SK-N-SH (cell line): ENCODE results near the gene TRPM1. TPM values are rescaled to one million over a fixed set of nuclear protein-coding genes. Genes with fewer than 3 reads are reported as not detected.
"Not testable (repeated sequence)": the region's sequence is repeated elsewhere in the genome, so short reads cannot be mapped to it uniquely, and the experiment has no call there.

Experiments used
- CTCF ChIA-PET: fragments of 300-600, 350-600 bp; formaldehyde crosslinking; extraction: SDS; loops from one replicate; lab custom pipeline; 2021; lab: Yijun Ruan, JAX
- POLR2A ChIA-PET: fragments of 350-600 bp; sonication (Branson Sonifier 250); formaldehyde crosslinking; extraction: SDS; loops from one replicate; lab custom pipeline; 2020; ENCODE audit warnings: antibody characterized with exemption, inconsistent platforms; lab: Yijun Ruan, JAX
- DNase-seq: peaks from one replicate; pipeline ENCODE4 v3.0.0; 2012
- H2AFZ ChIP-seq: fragments of 200-600 bp; sonication (generic); 2 replicates; pipeline ENCODE4 v1.8.1; 2016; ENCODE audit warnings: antibody characterized with exemption, mild to moderate bottlenecking, low read depth
- H3F3A ChIP-seq: fragments of 200-600 bp; sonication (generic); replicated peaks from 2 replicates; pipeline ENCODE3; 2016; ENCODE audit warnings: antibody characterized with exemption, mild to moderate bottlenecking; ENCODE audit not compliant: insufficient read depth
- H3K27ac ChIP-seq, 2 experiments: fragments of 200-500 bp in 1 of 2; fragments of 200-600 bp in 1 of 2; sonication (Bioruptor generic) in 1 of 2; sonication (generic), shearing (Covaris generic) in 1 of 2; 2 replicates each; pipeline versions ENCODE4 v1.5.1 to v1.6.1; 2014 to 2016; ENCODE audit warnings: low read depth in 2 of 2, inconsistent platforms in 1 of 2, low read length in 1 of 2, mild to moderate bottlenecking in 1 of 2, mixed read lengths in 1 of 2
- H3K27me3 ChIP-seq: fragments of 200-600 bp; sonication (generic), shearing (Covaris generic); 2 replicates; pipeline ENCODE4 v1.6.1; 2016; ENCODE audit warnings: mixed run types; ENCODE audit not compliant: insufficient read depth
- H3K36me3 ChIP-seq, 2 experiments: fragments of 200-500 bp in 1 of 2; fragments of 200-600 bp in 1 of 2; sonication (Bioruptor generic) in 1 of 2; sonication (generic) in 1 of 2; replicated peaks in 1 of 2; 2 replicates each; pipeline versions ENCODE3 to v1.5.1; 2014 to 2016; ENCODE audit warnings: low read length in 1 of 2, mild to moderate bottlenecking in 1 of 2; ENCODE audit not compliant: insufficient read depth in 2 of 2, control insufficient read depth in 1 of 2
- H3K4me1 ChIP-seq, 2 experiments: fragments of 200-500 bp in 1 of 2; fragments of 200-600 bp in 1 of 2; sonication (Bioruptor generic) in 1 of 2; sonication (generic), shearing (Covaris generic) in 1 of 2; 2 replicates each; pipeline versions ENCODE4 v1.5.1 to v1.6.1; 2014 to 2016; ENCODE audit warnings: low read depth in 1 of 2, low read length in 1 of 2, mixed run types in 1 of 2; ENCODE audit not compliant: insufficient read depth in 2 of 2, control insufficient read depth in 1 of 2
- H3K4me2 ChIP-seq: fragments of 200-600 bp; sonication (generic), shearing (Covaris generic); 2 replicates; pipeline ENCODE4 v1.6.1; 2017; ENCODE audit warnings: mixed run types
- H3K4me3 ChIP-seq, 2 experiments: fragments of 200-500 bp in 1 of 2; fragments of 200-600 bp in 1 of 2; sonication (Bioruptor generic) in 1 of 2; sonication (generic), shearing (Covaris generic) in 1 of 2; 2 replicates each; pipeline versions ENCODE4 v1.5.1 to v1.8.1; 2014 to 2016; ENCODE audit warnings: low read depth in 2 of 2, inconsistent platforms in 1 of 2, low read length in 1 of 2, mild to moderate bottlenecking in 1 of 2, mixed read lengths in 1 of 2, moderate library complexity in 1 of 2
- H3K79me2 ChIP-seq: fragments of 200-600 bp; sonication (generic); 2 replicates; pipeline ENCODE4 v1.8.1; 2017; ENCODE audit warnings: mild to moderate bottlenecking; ENCODE audit not compliant: insufficient read depth
- H3K9ac ChIP-seq: fragments of 200-600 bp; sonication (generic); 2 replicates; pipeline ENCODE4 v1.6.1; 2017; ENCODE audit warnings: mixed run types
- H3K9me2 ChIP-seq: fragments of 200-600 bp; sonication (generic); 2 replicates; pipeline ENCODE4 v1.6.1; 2017; ENCODE audit warnings: mixed run types
- H3K9me3 ChIP-seq: fragments of 200-600 bp; sonication (generic); 2 replicates; pipeline ENCODE4 v1.6.1; 2017; ENCODE audit warnings: mixed run types, mild to moderate bottlenecking, moderate library complexity
- H4K20me1 ChIP-seq: fragments of 200-600 bp; sonication (generic); 2 replicates; pipeline ENCODE4 v1.6.1; 2017; ENCODE audit warnings: mild to moderate bottlenecking, mixed run types; ENCODE audit not compliant: insufficient read depth
- FOSL2 ChIP-seq: IDR thresholded peaks from 2 replicates; pipeline ENCODE4 v1.4.0; 2012; ENCODE audit warnings: low read depth, mild to moderate bottlenecking, moderate library complexity, borderline replicate concordance
- FOXM1 ChIP-seq: IDR thresholded peaks from 2 replicates; pipeline ENCODE4 v1.4.0; 2012; ENCODE audit warnings: low read depth, mild to moderate bottlenecking
- GATA2 ChIP-seq: sonication (generic); formaldehyde crosslinking; IDR thresholded peaks from 2 replicates; pipeline ENCODE4 v1.5.0; 2020; ENCODE audit warnings: mild to moderate bottlenecking, missing genetic modification reagents
- JUND ChIP-seq: IDR thresholded peaks from 2 replicates; pipeline ENCODE4 v1.4.0; 2012
- MXI1 ChIP-seq: IDR thresholded peaks from 2 replicates; pipeline ENCODE4 v1.6.1; 2012; ENCODE audit warnings: mild to moderate bottlenecking, low read depth, low read length, improper control_type of control experiment
- POLR2AphosphoS5 ChIP-seq: IDR thresholded peaks from 2 replicates; pipeline ENCODE4 v1.6.1; 2012; ENCODE audit warnings: low read depth, low read length
- RFX5 ChIP-seq: IDR thresholded peaks from 2 replicates; pipeline ENCODE4 v1.6.1; 2012; ENCODE audit warnings: mild to moderate bottlenecking, improper control_type of control experiment, low read length
- SMC3 ChIP-seq: IDR thresholded peaks from 2 replicates; pipeline ENCODE4 v1.6.1; 2012; ENCODE audit warnings: low read depth, low read length, improper control_type of control experiment
- TCF12 ChIP-seq: IDR thresholded peaks from 2 replicates; pipeline ENCODE4 v1.4.0; 2012
- TEAD4 ChIP-seq: IDR thresholded peaks from 2 replicates; pipeline ENCODE4 v1.4.0; 2012; ENCODE audit warnings: mild to moderate bottlenecking, borderline replicate concordance; ENCODE audit not compliant: insufficient read depth
- WGBS: methylation state at CpG from one replicate; pipeline ENCODE4 v1.1.6; 2017; ENCODE audit warnings: low lambda C conversion rate; 5-methylcytosine and 5-hydroxymethylcytosine counted together
- polyA plus RNA-seq, 3 experiments: library from polyadenylated mRNA; depleted of rRNA; stranded (reverse); fragments of >200 nt; gene quantifications; 2 replicates each; pipeline ENCODE4 v1.2.3, GENCODE V29; 2012
- TF ChIP-seq, protein P1 (sequence below): IDR thresholded peaks from 2 replicates; pipeline ENCODE4 v1.4.0; 2012; ENCODE audit warnings: low read depth
- TF ChIP-seq, protein P2 (sequence below): fragments of 150-350 bp; IDR thresholded peaks from 2 replicates; pipeline ENCODE4 v1.6.1; 2017; ENCODE audit warnings: antibody characterized with exemption, low read length, low read depth, borderline replicate concordance
- TF ChIP-seq, protein P3 (sequence below): IDR thresholded peaks from 2 replicates; pipeline ENCODE4 v1.4.0; 2012; ENCODE audit warnings: low read depth, borderline replicate concordance

The TRPM1 gene
- polyA plus RNA-seq, 1 of the 3 experiments (the other 2 are of a cell fraction) = not detected

DNA sequence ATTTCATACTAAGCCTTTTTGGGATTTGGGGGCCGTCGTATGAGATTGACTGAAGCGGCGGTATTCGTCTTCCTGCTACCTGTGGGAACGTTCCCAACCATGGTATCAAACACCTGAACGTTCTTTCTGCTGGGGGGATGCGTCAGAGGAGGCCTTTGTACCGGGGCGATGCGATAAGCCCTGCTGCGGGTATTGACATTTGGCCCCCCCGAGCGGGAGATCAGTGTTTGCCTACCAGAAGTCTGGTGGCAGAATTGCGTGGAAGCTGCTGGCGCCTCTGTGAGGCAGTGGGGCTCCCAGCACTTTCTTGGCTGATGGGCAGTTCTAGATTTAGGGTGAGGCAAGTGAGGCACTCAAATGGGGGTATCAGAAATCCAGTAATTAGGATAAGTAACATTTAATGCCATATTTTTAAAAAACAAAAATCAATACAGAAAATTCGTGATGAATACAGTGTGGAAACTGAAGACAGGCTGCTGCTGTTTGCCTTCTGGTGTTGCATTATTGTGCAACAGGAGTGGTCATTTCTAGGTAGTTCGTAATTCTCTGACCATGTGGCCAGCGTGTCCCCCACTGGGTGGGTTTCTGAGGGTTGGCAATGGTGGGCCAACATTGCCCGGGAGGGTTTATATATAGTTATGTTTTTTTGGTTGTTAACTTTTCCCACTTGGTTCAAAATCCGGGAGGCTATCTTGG lies 12.7 kb downstream of the TRPM1 start:
- H3K9me3 ChIP-seq = no peaks in the 10 kb centered on the region
- H3K4me3 ChIP-seq = no peak overlapping the region
- ChIA-PET POLR2A (no interaction called here), CTCF (interaction anchor here (0.6 kb wide), 1 partner anchor 40 kb away, joined by 3 read pairs; no protein-coding TSS in a partner anchor)
- H3K9ac ChIP-seq = no peak overlapping the region
- H3K4me2 ChIP-seq = no peak overlapping the region
- peaks cover 0 to under 1% of the 10 kb centered on the region in 2 experiments; a peak in 1 of 4 replicates for H3K4me1 ChIP-seq
- no peak for DNase-seq
- no peaks in the 10 kb centered on the region for H4K20me1 ChIP-seq
- H3K27me3 ChIP-seq = no peaks in the 10 kb centered on the region
- 81% methylated on average over 21 of the region's 21 CpGs for WGBS
- no peaks in the 10 kb centered on the region for H3F3A ChIP-seq
- H3K27ac ChIP-seq = no peak overlapping the region
- no peak overlapping the region for H2AFZ ChIP-seq
- no peak for TF ChIP-seq GATA2 (CRISPR knock-in tag)
- TF ChIP-seq, protein P1, sequence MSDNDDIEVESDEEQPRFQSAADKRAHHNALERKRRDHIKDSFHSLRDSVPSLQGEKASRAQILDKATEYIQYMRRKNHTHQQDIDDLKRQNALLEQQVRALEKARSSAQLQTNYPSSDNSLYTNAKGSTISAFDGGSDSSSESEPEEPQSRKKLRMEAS = no peak
- TF ChIP-seq, protein P2, sequence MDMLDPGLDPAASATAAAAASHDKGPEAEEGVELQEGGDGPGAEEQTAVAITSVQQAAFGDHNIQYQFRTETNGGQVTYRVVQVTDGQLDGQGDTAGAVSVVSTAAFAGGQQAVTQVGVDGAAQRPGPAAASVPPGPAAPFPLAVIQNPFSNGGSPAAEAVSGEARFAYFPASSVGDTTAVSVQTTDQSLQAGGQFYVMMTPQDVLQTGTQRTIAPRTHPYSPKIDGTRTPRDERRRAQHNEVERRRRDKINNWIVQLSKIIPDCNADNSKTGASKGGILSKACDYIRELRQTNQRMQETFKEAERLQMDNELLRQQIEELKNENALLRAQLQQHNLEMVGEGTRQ = no peak
- TF ChIP-seq RFX5 = no peak
- TF ChIP-seq TCF12 = no peak
- no peak for TF ChIP-seq JUND
- H3K79me2 ChIP-seq = no peaks in the 10 kb centered on the region
- H3K9me2 ChIP-seq = no peaks in the 10 kb centered on the region
- no peaks in the 10 kb centered on the region for H3K36me3 ChIP-seq

DNA sequence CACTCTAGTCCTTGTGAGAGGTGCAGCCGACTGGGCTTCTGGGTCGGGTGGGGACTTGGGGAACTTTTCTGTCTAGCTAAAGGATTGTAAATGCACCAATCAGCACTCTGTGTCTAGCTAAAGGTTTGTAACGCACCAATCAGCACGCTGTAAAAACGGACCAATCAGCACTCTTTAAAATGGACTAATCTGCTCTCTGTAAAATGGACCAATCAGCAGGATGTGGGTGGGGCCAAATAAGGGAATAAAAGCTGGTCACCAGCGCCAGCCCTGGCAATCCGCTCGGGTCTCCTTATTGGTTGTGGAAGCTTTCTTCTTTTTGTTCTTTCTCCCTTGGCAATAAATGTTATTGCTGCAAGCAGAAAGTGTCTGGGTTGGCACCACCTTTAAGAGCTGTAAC lies 13.5 kb downstream of the TRPM1 start:
- WGBS = 70% methylated on average over 8 of the region's 8 CpGs
- H3K4me2 ChIP-seq, H3K27me3 ChIP-seq, H3K36me3 ChIP-seq, H3K4me1 ChIP-seq, H3K27ac ChIP-seq, H3F3A ChIP-seq, H3K9me3 ChIP-seq, H3K4me3 ChIP-seq, H3K9ac ChIP-seq, H2AFZ ChIP-seq, H3K9me2 ChIP-seq, H4K20me1 ChIP-seq, POLR2A ChIA-PET, H3K79me2 ChIP-seq, DNase-seq: not testable (repeated sequence)
- CTCF ChIA-PET = interaction anchor here (0.6 to 1.2 kb wide), 3 partner anchors 41 to 74 kb away, joined by 3 read pairs; no protein-coding TSS in a partner anchor

DNA sequence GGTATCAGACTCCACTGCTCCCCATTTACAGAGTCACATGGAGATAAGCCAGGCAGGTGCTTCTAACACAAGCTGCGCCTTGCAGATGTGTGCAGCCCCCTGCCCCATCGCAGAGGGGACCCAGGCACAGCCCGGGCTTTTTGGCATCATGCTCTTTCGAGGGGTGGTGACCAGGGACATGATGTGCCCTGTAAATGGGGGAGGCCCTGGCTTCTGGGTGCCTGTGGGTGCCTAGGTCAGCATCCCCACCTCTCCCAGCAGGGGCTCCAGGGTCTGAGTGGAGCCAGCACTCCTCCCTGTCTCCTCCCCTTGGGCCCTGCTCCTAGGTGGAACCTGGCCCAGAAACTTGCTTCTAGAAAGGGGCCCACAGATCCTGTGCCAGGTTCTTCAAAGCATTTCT lies 15.2 kb downstream of the TRPM1 start:
- Histone ChIP-seq H3K4me1 (peaks cover 0 to 18% of the 10 kb centered on the region in 2 experiments; a peak in 1 of 4 replicates), H3K79me2 (no peaks in the 10 kb centered on the region), H3K9ac (no peak overlapping the region), H3K9me3 (no peaks in the 10 kb centered on the region), H3K36me3 (no peaks in the 10 kb centered on the region), H3F3A (no peaks in the 10 kb centered on the region), H2AFZ (no peak overlapping the region), H3K27me3 (no peaks in the 10 kb centered on the region), H3K9me2 (no peaks in the 10 kb centered on the region), H3K27ac (no peak overlapping the region), H3K4me3 (no peak overlapping the region), H4K20me1 (no peaks in the 10 kb centered on the region), H3K4me2 (no peak overlapping the region)
- TF ChIP-seq FOXM1 = no peak
- TF ChIP-seq POLR2AphosphoS5 = no peak
- TF ChIP-seq GATA2 (CRISPR knock-in tag) = no peak
- TF ChIP-seq MXI1 = no peak
- TF ChIP-seq TEAD4 = no peak
- TF ChIP-seq FOSL2 = no peak
- TF ChIP-seq, protein P3, sequence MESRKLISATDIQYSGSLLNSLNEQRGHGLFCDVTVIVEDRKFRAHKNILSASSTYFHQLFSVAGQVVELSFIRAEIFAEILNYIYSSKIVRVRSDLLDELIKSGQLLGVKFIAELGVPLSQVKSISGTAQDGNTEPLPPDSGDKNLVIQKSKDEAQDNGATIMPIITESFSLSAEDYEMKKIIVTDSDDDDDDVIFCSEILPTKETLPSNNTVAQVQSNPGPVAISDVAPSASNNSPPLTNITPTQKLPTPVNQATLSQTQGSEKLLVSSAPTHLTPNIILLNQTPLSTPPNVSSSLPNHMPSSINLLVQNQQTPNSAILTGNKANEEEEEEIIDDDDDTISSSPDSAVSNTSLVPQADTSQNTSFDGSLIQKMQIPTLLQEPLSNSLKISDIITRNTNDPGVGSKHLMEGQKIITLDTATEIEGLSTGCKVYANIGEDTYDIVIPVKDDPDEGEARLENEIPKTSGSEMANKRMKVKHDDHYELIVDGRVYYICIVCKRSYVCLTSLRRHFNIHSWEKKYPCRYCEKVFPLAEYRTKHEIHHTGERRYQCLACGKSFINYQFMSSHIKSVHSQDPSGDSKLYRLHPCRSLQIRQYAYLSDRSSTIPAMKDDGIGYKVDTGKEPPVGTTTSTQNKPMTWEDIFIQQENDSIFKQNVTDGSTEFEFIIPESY = no peak
- TF ChIP-seq SMC3 = no peak
- no CpG with 5 or more reads among the region's 4 CpGs for WGBS
- POLR2A ChIA-PET = no interaction called here
- CTCF ChIA-PET = no interaction called here
- no peak for DNase-seq
